ENCODE results near the gene EBF3.

- TF ChIP-seq EZH2 (IDR thresholded peaks at IDR 0.05) (no peak), POLR2AphosphoS5 (IDR thresholded peaks at IDR 0.05; ENCODE audit: borderline replicate concordance, low read depth, low read length) (no peak)
These were observed 84.4 kb downstream of the EBF3 start for GRCh38 chr10:129879655-129880054.
